K562 (cell line): ENCODE measurements around the gene CLSTN1. TPM values are rescaled to one million over a fixed set of nuclear protein-coding genes. Genes with fewer than 3 reads are reported as not detected.

Experiments used
- ATAC-seq: fragments of 200-7000 bp; cut with Tn5 transposase; 3 replicates; pipeline ENCODE4 v1.9.1; 2020; ENCODE audit warnings: moderate library complexity
- BruUV-seq: library from RNA; stranded (reverse); fragments of 400-500 nt; replicated peaks from 2 replicates; lab custom pipeline; 2021; lab: Mats Ljungman, UMichigan
- CTCF ChIA-PET: fragments of 300-600 bp; formaldehyde crosslinking; extraction: SDS; loops from one replicate; lab custom pipeline; 2021; ENCODE audit warnings: low intra/inter-chr PET ratio; lab: Yijun Ruan, JAX
- POLR2A ChIA-PET: fragments of 300-600, 350-650 bp; sonication (Branson Sonifier 250); formaldehyde crosslinking; extraction: SDS; loops from one replicate; lab custom pipeline; 2021; ENCODE audit warnings: antibody characterized with exemption, inconsistent platforms; lab: Yijun Ruan, JAX
- DNase-seq, 4 experiments: peaks; one replicate each; pipeline versions ENCODE4 v3.0.0 to v3.0.0-alpha.2; 2011 to 2018; ENCODE audit warnings: low spot score in 3 of 4, mixed read lengths in 3 of 4; ENCODE audit errors: extremely low read depth in 1 of 4
- FAIRE-seq: peaks from 2 replicates; lab custom pipeline; 2011; peaks lifted over from hg19 to GRCh38; lab: Jason Lieb, UNC
- H2AFZ ChIP-seq: 2 replicates; pipeline ENCODE4 v1.6.0; 2011; ENCODE audit warnings: low read depth, low read length, control low read depth, inconsistent platforms
- H3K27ac ChIP-seq: fragments of 200-600 bp; 3 replicates; pipeline ENCODE4 v1.8.0; 2011; ENCODE audit warnings: low read depth, mild to moderate bottlenecking, control low read depth, inconsistent platforms, low read length, moderate library complexity, mixed read lengths; ENCODE audit errors: extremely low read depth
- H3K27me3 ChIP-seq, 2 experiments: fragments of 300-600 bp in 1 of 2; 2 replicates in 1 of 2; 3 replicates in 1 of 2; pipeline versions ENCODE4 v1.6.0 to v1.8.0; 2011; ENCODE audit warnings: inconsistent platforms in 2 of 2, low read length in 2 of 2, mild to moderate bottlenecking in 1 of 2, mixed read lengths in 1 of 2, moderate library complexity in 1 of 2; ENCODE audit not compliant: control insufficient read depth in 2 of 2, insufficient read depth in 2 of 2
- H3K36me3 ChIP-seq: fragments of 300-600 bp; 3 replicates; pipeline ENCODE4 v1.8.0; 2011; ENCODE audit warnings: mild to moderate bottlenecking, low read length, inconsistent platforms; ENCODE audit not compliant: control insufficient read depth, insufficient read depth
- H3K4me1 ChIP-seq, 2 experiments: fragments of 200-600 bp in 1 of 2; replicated peaks in 1 of 2; 2 replicates in 1 of 2; 3 replicates in 1 of 2; pipeline versions ENCODE4 v1.5.1 to v1.8.0; 2011; ENCODE audit warnings: inconsistent platforms in 2 of 2, low read length in 2 of 2, mild to moderate bottlenecking in 1 of 2, mixed read lengths in 1 of 2, moderate library complexity in 1 of 2; ENCODE audit not compliant: control insufficient read depth in 2 of 2, insufficient read depth in 2 of 2
- H3K4me2 ChIP-seq: 2 replicates; pipeline ENCODE4 v1.6.1; 2011; ENCODE audit warnings: low read length, control low read depth, inconsistent platforms, mixed read lengths; ENCODE audit not compliant: insufficient read depth
- H3K4me3 ChIP-seq: fragments of 200-600 bp; sonication (generic), shearing (Covaris generic); 2 replicates; pipeline ENCODE4 v1.5.1; 2016; ENCODE audit warnings: control low read depth, inconsistent platforms
- H3K79me2 ChIP-seq: fragments of 200-600 bp; 3 replicates; pipeline ENCODE4 v1.8.0; 2011; ENCODE audit warnings: low read length, inconsistent platforms; ENCODE audit not compliant: control insufficient read depth, insufficient read depth
- H3K9ac ChIP-seq, 2 experiments: 2 replicates each; pipeline versions ENCODE4 v1.6.0 to v1.6.1; 2011; ENCODE audit warnings: low read depth in 2 of 2, low read length in 2 of 2, control low read depth in 1 of 2, inconsistent platforms in 1 of 2, mild to moderate bottlenecking in 1 of 2, mixed read lengths in 1 of 2; ENCODE audit not compliant: insufficient read depth in 1 of 2
- H3K9me1 ChIP-seq: one replicate; pipeline ENCODE4 v1.6.0; 2011; ENCODE audit warnings: inconsistent platforms, mild to moderate bottlenecking, low read length, moderate library complexity; ENCODE audit not compliant: control insufficient read depth, insufficient read depth
- H3K9me3 ChIP-seq: replicated peaks from 2 replicates; pipeline ENCODE4 v1.5.1; 2011; ENCODE audit warnings: low read depth, low read length, inconsistent platforms; ENCODE audit not compliant: control insufficient read depth, insufficient read depth
- H4K20me1 ChIP-seq: replicated peaks from 2 replicates; pipeline ENCODE4 v1.6.1; 2011; ENCODE audit warnings: low read length, inconsistent platforms, mixed read lengths; ENCODE audit not compliant: control insufficient read depth, insufficient read depth
- CBX2 ChIP-seq: fragments of 200-600 bp; sonication (generic); IDR thresholded peaks from one replicate; pipeline ENCODE4 v1.6.1; 2012; ENCODE audit warnings: mild to moderate bottlenecking, low read length, inconsistent platforms; ENCODE audit not compliant: insufficient read depth, poor library complexity, severe bottlenecking
- ETV1 ChIP-seq: fragments of 450-650 bp; conservative IDR thresholded peaks from 2 replicates; pipeline ENCODE4 v1.6.1; 2016; ENCODE audit warnings: missing genetic modification characterization, control low read depth, low read depth, missing compliant biosample characterization
- FOS ChIP-seq: IDR thresholded peaks from 3 replicates; pipeline ENCODE4 v1.6.1; 2011; ENCODE audit not compliant: insufficient read length; ENCODE audit errors: extremely low read depth
- FOXP1 ChIP-seq: sonication (generic); formaldehyde crosslinking; IDR thresholded peaks from 2 replicates; pipeline ENCODE4 v1.8.0; 2022; ENCODE audit warnings: mild to moderate bottlenecking, missing genetic modification reagents
- L3MBTL2 ChIP-seq: fragments of 450-650 bp; IDR thresholded peaks from 2 replicates; pipeline ENCODE4 v1.6.1; 2016; ENCODE audit warnings: mild to moderate bottlenecking, moderate library complexity
- MECOM ChIP-seq: fragments of 250-450 bp; sonication (Bioruptor Pico); IDR thresholded peaks from 2 replicates; pipeline ENCODE4 v1.8.0; 2022; ENCODE audit warnings: inconsistent platforms
- MEF2A ChIP-seq: IDR thresholded peaks from 2 replicates; pipeline ENCODE4 v1.6.1; 2011; ENCODE audit warnings: low read depth, mild to moderate bottlenecking, low read length, moderate library complexity; ENCODE audit not compliant: control insufficient read depth
- NFYB ChIP-seq: IDR thresholded peaks from 2 replicates; pipeline ENCODE4 v1.6.1; 2011; ENCODE audit warnings: mild to moderate bottlenecking, moderate library complexity; ENCODE audit not compliant: insufficient read length; ENCODE audit errors: extremely low read depth
- NRF1 ChIP-seq, 2 experiments: fragments of 450-650 bp; IDR thresholded peaks in 1 of 2; conservative IDR thresholded peaks in 1 of 2; 2 replicates each; pipeline ENCODE4 v1.6.1; 2014; ENCODE audit warnings: mild to moderate bottlenecking in 2 of 2
- POLR3A ChIP-seq: IDR thresholded peaks from 2 replicates; pipeline ENCODE4 v1.6.1; 2011; ENCODE audit warnings: borderline replicate concordance, mild to moderate bottlenecking, moderate library complexity; ENCODE audit not compliant: insufficient read length, insufficient read depth; ENCODE audit errors: extremely low read depth
- RBM25 ChIP-seq: fragments of 200-400 bp; formaldehyde crosslinking; IDR thresholded peaks from 2 replicates; pipeline ENCODE4 v1.6.1; 2018; ENCODE audit warnings: low read length, low read depth, moderate library complexity; ENCODE audit not compliant: severe bottlenecking
- SAFB ChIP-seq: fragments of 200-400 bp; formaldehyde crosslinking; IDR thresholded peaks from 2 replicates; pipeline ENCODE4 v1.6.1; 2017; ENCODE audit warnings: low read depth, low read length, borderline replicate concordance
- SMAD1 ChIP-seq: fragments of 150-350 bp; IDR thresholded peaks from 2 replicates; pipeline ENCODE4 v1.6.1; 2014; ENCODE audit warnings: low read length, low read depth; ENCODE audit not compliant: partially characterized antibody
- TEAD2 ChIP-seq: fragments of 450-650 bp; IDR thresholded peaks from 2 replicates; pipeline ENCODE4 v1.6.1; 2016; ENCODE audit warnings: missing genetic modification characterization, control low read depth, missing compliant biosample characterization
- ZNF133 ChIP-seq: fragments of 250-450 bp; sonication (Bioruptor Pico); IDR thresholded peaks from 2 replicates; pipeline ENCODE4 v1.4.0; 2020; ENCODE audit warnings: mild to moderate bottlenecking
- ZNF175 ChIP-seq: fragments of 200-800 bp; sonication (Bioruptor generic); IDR thresholded peaks from 2 replicates; pipeline ENCODE4 v1.6.1; 2016; ENCODE audit warnings: low read depth, mild to moderate bottlenecking, missing genetic modification characterization, missing compliant biosample characterization
- ZNF3 ChIP-seq: fragments of 250-450 bp; sonication (Bioruptor Pico); IDR thresholded peaks from 2 replicates; pipeline ENCODE4 v1.5.0; 2021; ENCODE audit warnings: mild to moderate bottlenecking, moderate library complexity
- WGBS: fragments of 100-300 bp; shearing (Covaris generic); methylation state at CpG from one replicate; pipeline ENCODE4 v1.1.6; 2016; ENCODE audit warnings: low coverage, mixed read lengths; ENCODE audit not compliant: insufficient coverage; ENCODE audit errors: missing lambda C conversion rate; 5-methylcytosine and 5-hydroxymethylcytosine counted together
- in situ Hi-C: fragments of 300-500 bp; cut with MboI; formaldehyde crosslinking; loops from 4 replicates; pipeline ENCODE4 v1.15.0; 2018; ENCODE audit warnings: inconsistent platforms, mixed read lengths
- intact Hi-C: fragments of 100-400 bp; cut with micrococcal nuclease; formaldehyde crosslinking; loops from 2 replicates; pipeline ENCODE4 v1.14.2; 2022
- polyA plus RNA-seq, 8 experiments: library from polyadenylated mRNA; depleted of rRNA in 4 of 8; stranded (reverse) in 5 of 8; unstranded in 3 of 8; fragments of >200 nt; fragmentation: Nextera tagmentation in 2 of 8; fragmentation: Illumina TruSeq in 1 of 8; extraction: Ambion mirVana in 2 of 8; extraction: Trizol in 1 of 8; gene quantifications; 2 replicates each; pipeline versions ENCODE4 v1.2.1 to v1.2.3, GENCODE V29; 2011 to 2014; ENCODE audit warnings: inconsistent platforms in 1 of 8, missing spikeins in 1 of 8
- total RNA-seq, 7 experiments: library from RNA; depleted of rRNA in 6 of 7; stranded (reverse); fragments of >200 nt in 6 of 7; fragmentation: Illumina TruSeq in 2 of 7; extraction: Trizol in 2 of 7; gene quantifications; 2 replicates each; pipeline versions ENCODE4 v1.2.1 to v1.2.3, GENCODE V29; 2011 to 2021; ENCODE audit warnings: low replicate concordance in 1 of 7
- TF ChIP-seq, protein P1 (sequence below): sonication (generic); formaldehyde crosslinking; IDR thresholded peaks from 2 replicates; pipeline ENCODE4 v1.8.0; 2022; ENCODE audit warnings: mild to moderate bottlenecking, missing genetic modification reagents, borderline replicate concordance

CLSTN1 gene
- total and polyA plus RNA-seq, 9 of the 15 experiments (the other 6 are each of a cell fraction or from before 2014, with no cell fraction given) = 1.1 to 32.5 (median 13.3) TPM

DNA sequence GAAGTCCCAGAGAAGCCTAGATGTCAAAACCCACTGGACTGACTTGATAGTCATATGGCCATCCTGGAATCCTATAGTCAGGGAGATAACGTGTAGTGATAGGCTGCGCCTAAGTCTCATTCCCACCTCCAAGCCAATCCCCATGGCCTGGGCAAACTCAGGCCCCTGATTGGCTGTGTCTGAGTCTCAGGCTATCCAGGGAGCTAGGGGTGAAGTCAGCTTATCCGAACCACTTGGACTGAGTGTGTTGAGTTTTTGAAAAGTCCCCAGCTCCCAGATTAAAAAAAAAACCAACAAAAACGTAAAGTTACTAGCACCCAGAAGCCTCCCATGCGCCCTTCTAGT lies 120.6 kb downstream of the CLSTN1 start:
- peak in 3 of 4 experiments; percentile 46 to 60 (median 51) for DNase-seq

DNA sequence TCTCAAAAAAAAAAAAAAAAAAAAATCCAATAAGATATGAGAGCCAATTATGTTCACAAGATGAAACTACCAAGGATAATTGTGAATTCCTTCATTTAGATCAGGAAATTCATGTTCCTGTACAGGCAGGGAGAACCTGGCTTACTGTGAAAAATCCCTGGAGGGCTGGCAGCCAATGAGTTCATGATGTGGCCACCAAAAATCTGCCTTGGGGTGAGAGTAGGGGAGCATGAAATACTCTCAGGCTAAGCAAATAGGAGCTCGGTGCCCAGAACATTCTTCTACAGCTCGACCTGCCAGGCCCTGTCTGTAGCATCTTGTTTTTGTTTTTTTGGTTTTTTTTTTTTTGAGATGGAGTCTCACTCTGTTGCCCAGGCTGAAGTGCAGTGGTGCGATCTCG lies 122.1 kb downstream of the CLSTN1 start:
- no peak for FAIRE-seq
- Histone ChIP-seq H3K36me3 (no peaks in the 10 kb centered on the region), H3K79me2 (no peaks in the 10 kb centered on the region), H3K27ac (no peak overlapping the region), H3K9ac (no peak overlapping the region), H3K9me1 (no peaks in the 10 kb centered on the region), H3K4me3 (no peak overlapping the region), H2AFZ (no peak overlapping the region), H3K27me3 (no peaks in the 10 kb centered on the region), H3K4me1 (peaks cover 3% of the 10 kb centered on the region in 2 experiments; a peak in 4 of 5 replicates), H3K9me3 (no peaks in the 10 kb centered on the region), H4K20me1 (no peaks in the 10 kb centered on the region), H3K4me2 (no peak overlapping the region)
- BruUV-seq = no TSS peak
- DNase-seq = no peak
- WGBS = 33% methylated on average over 3 of the region's 4 CpGs
- intact Hi-C loops (loop anchor here (2.0 kb wide), 1 partner anchor 17 kb away; no protein-coding TSS in a partner anchor), in situ Hi-C loops (no loop called here)
- no peak for ATAC-seq
- POLR2A ChIA-PET = no interaction called here
- CTCF ChIA-PET = interaction anchor here (0.9 kb wide), 1 partner anchor 14 kb away, joined by 3 read pairs; no protein-coding TSS in a partner anchor
- TF ChIP-seq CBX2 (no peak), MECOM (CRISPR knock-in tag) (no peak), SMAD1 (no peak), TEAD2 (tag) (no peak), ETV1 (no peak), FOXP1 (CRISPR knock-in tag) (no peak), POLR3A (no peak), SAFB (no peak), ZNF175 (CRISPR knock-in tag) (no peak), L3MBTL2 (no peak), ZNF3 (CRISPR knock-in tag) (no peak)
- TF ChIP-seq, protein P1, sequence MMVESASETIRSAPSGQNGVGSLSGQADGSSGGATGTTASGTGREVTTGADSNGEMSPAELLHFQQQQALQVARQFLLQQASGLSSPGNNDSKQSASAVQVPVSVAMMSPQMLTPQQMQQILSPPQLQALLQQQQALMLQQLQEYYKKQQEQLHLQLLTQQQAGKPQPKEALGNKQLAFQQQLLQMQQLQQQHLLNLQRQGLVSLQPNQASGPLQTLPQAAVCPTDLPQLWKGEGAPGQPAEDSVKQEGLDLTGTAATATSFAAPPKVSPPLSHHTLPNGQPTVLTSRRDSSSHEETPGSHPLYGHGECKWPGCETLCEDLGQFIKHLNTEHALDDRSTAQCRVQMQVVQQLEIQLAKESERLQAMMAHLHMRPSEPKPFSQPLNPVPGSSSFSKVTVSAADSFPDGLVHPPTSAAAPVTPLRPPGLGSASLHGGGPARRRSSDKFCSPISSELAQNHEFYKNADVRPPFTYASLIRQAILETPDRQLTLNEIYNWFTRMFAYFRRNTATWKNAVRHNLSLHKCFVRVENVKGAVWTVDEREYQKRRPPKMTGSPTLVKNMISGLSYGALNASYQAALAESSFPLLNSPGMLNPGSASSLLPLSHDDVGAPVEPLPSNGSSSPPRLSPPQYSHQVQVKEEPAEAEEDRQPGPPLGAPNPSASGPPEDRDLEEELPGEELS (CRISPR knock-in tag) = no peak

More for the DNA sequence above, 120.6 kb downstream of the CLSTN1 start:
- WGBS = 51% methylated on average over 5 of the region's 5 CpGs
- Histone ChIP-seq H2AFZ (0 out of 2 replicates have a peak overlapping the region, but pooled peaks have one; percentile 20), H3K27ac (no peak overlapping the region), H3K36me3 (no peaks in the 10 kb centered on the region), H3K9me1 (no peaks in the 10 kb centered on the region), H3K9me3 (no peaks in the 10 kb centered on the region), H3K4me2 (no peak overlapping the region), H4K20me1 (no peaks in the 10 kb centered on the region), H3K79me2 (no peaks in the 10 kb centered on the region), H3K4me1 (peaks cover 3% of the 10 kb centered on the region in 2 experiments; a peak in 4 of 5 replicates), H3K27me3 (no peaks in the 10 kb centered on the region), H3K4me3 (no peak overlapping the region), H3K9ac (no peak overlapping the region; a peak in 1 of 4 replicates)
- FAIRE-seq = peak; percentile 75
- CTCF ChIA-PET = interaction anchor here (1.6 kb wide), 1 partner anchor 76 kb away, joined by 4 read pairs; no protein-coding TSS in a partner anchor
- peak; percentile 67 for ATAC-seq
- POLR2A ChIA-PET = interaction anchor here (0.8 to 1.7 kb wide), 5 partner anchors 10 to 15 kb away, joined by 3 to 6 read pairs (median 4); no protein-coding TSS in a partner anchor
- TF ChIP-seq FOS = peak; percentile 17
- no peak for TF ChIP-seq MEF2A
- TF ChIP-seq NFYB = peak; percentile 63
- peak; percentile 12 for TF ChIP-seq RBM25
- TF ChIP-seq NRF1 (conservative IDR thresholded peaks at IDR 0.05 in 1 of 2, IDR thresholded peaks at IDR 0.05 in 1 of 2) = peak in 1 of 2 experiments; percentile 33; a peak in 1 of 4 replicates
- no peak for TF ChIP-seq ZNF133 (CRISPR knock-in tag)
- intact Hi-C loops = loop anchor here (2.0 kb wide), 1 partner anchor 16 kb away; no protein-coding TSS in a partner anchor
- in situ Hi-C loops = no loop called here
- no TSS peak for BruUV-seq
